NCI-H2196 treated with DMSO at 0.1 percent for 48 hours (cell line): ENCODE results near the gene CMTM4.
"Not testable (repeated sequence)": the region's sequence is repeated elsewhere in the genome, so short reads cannot be mapped to it uniquely, and the experiment has no call there.

Experiments
- DNase-seq: peaks from one replicate; lab custom pipeline; 2025; ENCODE audit not compliant: unreplicated experiment; lab: John Stamatoyannopoulos, UW

Gene CMTM4

DNA sequence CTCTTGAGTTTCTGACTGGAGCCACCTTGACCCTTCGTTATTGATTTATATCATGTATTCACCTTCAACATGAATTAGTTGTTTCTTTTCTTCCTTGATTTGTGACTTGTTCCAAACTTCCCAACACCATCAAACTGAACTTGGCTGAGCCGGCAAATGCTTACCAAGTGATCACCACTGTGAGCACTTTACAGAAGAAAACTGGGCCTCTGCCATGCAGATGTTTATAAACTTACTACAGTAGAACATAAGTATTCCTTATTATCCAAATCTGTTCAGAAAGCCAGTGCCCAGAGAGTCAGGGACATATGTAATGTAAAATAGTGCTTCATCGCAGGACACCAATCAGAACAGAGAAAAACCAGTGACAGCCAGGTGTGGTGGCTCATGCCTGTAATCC, 19.9 kb downstream of the CMTM4 start:
- DNase-seq: no peak

DNA sequence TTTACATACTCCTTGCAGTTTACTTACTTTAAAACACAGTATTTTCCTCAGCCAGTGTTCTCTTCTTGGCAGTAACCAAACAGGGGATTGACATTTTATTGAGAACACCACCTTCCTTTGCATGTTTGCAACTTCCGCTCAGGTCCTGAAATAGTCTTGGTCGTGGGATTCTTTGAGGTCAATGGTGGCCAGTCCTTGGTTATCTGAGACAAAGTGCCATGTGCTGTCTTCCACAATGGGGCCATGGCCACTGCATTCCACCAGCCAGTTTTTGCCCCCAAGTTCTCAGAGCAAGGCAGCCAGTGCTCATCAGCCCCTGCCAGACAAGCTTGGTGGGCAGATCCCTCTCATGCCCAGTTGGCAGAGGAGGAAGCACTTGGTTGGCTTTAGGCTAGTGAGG, 22.9 kb downstream of the CMTM4 start:
- DNase-seq: no peak

DNA sequence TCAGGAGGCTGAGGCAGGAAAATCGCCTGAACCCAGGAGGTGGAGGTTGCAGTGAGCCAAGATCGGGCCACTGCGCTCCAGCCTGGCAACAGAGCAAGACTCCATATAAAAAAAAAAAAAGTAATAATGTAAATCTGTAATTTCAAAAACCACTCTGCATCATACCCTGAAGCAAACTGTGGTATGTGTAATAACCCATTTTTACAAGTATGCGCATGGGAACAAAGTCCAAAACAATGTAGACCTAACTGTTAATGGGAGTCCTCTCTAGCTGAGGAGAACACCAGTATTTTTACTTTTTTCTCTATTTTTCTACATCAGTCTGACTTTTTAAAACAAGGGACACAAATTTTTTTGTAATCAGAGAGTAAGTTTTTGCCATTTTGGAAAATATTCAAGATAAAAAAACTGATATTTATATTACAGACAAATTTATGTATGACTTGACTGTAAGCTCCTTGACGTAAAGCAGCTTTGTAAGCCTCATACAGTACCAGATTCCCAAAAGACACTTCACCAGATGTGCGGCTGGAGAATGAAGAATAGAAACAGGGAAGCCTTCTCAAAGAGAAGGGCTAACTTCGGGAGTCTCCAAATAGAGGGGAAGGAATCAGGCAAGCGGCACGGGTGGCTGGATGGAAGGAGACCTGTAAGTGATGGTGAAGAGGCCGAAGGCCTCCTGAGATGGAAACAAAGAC, 25.7 kb downstream of the CMTM4 start:
- DNase-seq: no peak

DNA sequence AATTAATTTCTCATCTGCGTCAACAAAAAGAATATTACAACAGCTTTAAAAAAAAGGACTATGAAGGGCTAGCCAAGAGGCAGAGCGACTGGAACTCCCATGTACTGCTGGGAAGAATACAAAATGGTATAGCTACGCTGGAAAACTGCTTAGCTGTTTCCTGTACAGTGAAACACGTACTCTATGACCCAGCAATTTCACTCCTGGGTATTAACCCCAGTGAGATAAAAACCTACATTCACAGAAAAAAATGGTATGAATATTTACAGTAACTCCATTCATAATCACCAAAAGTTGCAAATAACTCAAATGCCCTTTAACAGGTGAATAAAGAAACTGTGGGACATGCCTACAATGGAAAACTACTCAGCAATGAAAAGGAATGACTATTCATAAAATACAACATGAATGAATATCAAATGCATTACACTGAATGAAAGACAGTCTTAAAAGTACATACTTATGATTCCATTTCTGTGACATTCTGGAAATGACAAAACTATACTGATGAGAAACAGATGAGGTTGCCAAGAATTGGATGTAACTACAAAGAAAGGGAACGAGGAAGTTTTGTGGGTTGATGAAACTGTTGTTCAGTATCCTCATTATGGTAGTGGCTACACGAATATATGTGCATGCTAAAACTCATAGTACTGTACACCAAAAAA, 27.6 kb downstream of the CMTM4 start:
- DNase-seq: no peak

DNA sequence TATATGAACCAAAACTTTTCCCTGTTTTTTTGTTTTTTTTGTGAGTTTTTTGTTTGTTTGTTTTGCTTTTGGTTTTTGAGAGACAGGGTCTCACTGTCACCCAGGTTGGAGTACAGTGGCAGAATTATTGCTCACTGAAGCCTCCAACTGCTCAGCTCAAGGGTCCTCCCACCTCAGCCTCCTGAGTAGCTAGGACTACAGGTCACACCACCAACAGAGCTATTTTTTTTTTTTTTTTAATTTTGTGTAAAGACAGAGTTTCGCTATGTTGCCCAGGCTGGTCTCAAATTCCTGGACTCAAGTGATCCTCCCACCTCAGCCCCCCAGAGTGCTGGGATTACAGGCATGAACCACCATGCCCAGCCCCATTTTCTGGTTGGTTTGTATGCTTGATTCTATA, 28.6 kb downstream of the CMTM4 start:
- DNase-seq: no peak

DNA sequence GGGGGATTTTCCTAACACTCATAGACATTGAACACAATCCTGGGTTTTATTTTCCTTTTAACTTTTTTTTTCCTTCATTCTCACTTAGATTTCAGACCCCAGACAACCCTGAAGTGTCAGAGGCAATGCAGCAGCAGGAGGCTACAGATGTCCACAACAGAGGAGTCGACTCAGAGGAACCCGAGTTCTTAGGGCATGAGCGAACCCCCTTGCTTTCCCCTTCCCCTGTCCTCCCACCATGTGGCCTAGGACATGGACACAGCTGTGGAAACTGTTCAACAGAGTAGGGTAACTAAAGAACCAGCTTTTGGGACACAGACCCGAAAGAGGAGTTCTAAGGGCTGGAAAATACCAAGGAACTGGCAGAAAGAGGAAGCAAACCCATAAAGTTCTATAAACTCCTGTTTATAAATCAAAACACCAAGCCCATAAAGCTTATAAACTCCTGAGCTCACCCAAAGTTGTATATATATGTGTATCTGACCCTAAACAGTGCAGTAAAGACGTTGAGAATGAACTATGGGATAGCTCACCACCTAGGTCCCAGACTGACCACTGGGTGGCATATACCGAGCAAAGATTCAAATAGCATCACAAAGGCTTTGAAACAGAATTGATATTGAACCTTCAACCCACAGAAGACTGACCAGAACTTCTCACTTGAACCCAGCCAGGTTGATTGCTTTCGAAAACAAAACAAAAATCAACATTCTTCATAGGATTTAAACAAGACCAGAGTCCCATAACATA, 33.9 kb downstream of the CMTM4 start:
- DNase-seq: no peak

DNA sequence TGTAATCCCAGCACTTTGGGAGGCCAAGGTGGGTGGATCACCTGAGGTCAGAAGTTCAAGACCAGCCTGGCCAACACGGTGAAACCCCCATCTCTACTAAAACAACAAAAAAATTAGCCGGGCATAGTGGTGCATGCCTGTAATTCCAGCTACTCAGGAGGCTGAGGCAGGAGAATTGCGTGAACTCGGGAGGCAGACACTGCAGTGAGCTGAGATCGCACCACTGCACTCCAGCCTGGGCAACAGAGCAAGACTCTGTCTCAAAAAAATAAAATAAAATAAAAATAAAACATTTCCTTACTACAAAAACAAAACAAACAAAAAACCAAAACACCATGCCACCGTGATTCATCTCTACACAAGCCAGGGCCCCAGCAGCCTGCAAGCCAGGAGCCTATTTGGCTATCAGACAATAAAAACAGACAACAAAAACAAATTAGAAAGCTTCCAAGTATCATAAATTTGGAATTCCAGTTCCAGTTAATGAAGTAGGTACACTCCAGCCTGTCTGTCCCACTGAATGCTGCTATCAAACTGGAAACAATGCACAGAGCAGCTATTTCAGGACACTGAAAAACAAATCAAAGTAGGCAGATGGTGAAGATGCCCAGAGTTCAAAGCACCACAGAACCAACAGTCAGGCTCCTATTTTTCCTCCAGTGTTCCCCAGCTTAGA, 34.7 kb downstream of the CMTM4 start:
- not testable (repeated sequence) for DNase-seq

DNA sequence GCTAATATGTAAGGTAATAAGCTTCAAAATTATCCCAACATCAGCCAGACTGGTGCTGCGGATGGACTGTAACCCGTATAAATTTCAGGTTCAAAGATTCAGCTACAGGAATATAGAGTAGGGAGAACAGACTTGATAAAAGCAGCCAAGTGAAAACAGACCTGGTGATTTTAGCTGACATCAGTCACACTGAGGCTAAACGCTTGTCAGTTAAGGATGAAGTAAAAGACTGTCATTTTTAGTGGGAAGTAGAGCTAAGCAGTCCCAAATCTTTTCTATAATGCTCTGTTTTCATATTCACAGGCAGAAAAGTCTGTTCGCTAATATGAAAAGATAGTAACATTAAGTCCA, 35.4 kb downstream of the CMTM4 start:
- DNase-seq: no peak

DNA sequence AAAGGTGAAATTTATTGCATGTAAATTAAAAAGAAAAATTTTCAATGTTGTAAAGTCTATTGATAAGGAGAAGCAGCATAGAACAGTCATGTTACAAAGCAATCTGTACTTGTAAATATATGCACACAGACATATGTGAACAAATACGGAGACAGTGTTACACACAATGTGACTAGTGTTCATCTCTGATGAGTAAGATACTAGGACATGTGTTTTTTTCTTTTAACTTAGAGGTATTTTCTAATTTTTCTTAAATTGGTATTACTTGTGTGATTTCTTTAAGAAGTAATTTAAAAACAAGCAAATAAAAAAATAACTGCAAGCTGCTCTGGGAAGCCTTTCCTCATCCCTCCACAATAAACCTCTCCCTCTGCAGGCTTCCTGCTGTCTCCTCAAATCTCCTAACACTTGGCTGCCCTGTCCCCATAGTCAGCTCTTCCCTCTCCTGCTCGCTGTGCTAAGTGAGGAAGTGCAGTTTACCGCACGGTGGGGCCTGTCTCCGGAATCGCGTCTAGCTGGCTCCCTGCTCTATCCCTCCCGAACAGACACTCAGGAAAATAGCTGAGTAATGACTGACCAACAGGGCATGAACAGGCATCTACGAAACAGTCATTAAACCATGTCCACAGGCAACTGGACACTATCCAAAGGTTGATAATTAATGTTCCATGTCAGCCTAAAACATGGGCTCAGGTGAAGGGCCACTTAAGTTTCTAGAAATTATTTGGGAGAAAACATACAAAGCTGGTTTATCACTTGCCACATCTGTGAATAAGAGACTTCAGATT, 35.9 kb downstream of the CMTM4 start:
- peak; percentile 36 for DNase-seq

DNA sequence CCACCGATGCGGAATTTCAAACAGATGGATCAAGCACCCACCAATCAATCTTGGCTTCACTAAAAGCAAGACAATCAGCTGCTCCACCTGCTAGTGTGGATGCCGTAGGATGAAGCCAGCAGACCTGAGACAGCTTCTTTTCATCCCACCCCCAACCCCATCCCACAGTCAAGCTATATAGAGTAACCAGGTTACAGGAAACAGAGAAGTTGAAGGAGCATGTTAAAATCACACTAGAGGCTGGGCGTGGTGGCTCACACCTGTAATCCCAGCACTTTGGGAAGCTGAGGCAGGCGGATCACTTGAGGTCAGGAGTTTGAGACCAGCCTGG, 37.7 kb downstream of the CMTM4 start:
- DNase-seq: no peak

DNA sequence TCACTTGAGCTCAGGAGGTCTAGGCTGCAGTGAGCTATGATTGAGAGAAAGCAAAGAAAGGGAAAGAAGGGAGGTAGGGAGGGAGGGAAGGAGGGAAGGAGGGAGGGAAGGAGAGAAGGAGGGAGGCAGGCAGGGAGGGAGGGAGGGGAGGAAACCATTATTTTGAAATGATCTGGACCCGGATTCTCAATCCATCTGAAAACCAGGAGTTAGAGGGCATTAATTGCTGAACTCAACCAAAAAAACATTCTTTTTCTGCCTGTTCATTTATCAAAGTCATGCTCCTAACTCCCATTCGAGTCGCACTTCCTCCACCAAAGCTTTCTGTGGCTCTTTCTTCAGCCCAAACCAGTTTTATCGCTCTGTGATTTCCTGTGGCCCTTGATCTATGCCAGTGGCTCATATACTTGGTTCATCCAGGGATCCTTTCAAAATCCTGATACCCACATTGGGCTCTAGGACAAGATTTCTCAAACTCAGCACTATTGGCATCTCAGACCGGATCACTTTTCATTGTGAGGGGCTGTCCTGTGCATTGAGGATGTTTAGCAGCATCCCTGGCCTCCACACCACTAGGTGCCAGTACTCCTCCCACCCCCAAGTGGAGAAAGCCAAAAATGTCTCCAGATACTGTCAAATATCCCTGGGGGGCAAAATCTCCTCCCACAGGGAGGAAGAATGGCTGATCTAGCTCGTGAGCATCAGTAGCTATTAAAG, 38.2 kb downstream of the CMTM4 start:
- DNase-seq: no peak

DNA sequence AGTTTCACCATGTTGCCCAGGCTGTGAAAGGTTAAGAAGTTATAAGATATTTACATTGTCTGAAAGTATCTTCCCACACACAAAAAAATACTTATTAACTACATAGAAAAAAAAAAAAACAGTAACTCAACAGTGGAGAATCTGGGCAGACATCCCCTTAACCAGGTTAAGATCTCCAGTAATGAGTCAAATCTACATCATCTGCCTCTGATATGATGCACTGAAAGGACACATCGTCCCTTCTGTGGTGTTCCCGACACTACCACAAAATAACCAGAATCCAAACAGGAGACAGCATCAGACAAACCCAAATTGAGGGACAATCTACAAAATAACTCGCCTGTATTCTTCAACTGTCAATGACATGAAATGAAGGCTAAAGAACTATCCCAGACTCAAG, 40.0 kb downstream of the CMTM4 start:
- DNase-seq: no peak

DNA sequence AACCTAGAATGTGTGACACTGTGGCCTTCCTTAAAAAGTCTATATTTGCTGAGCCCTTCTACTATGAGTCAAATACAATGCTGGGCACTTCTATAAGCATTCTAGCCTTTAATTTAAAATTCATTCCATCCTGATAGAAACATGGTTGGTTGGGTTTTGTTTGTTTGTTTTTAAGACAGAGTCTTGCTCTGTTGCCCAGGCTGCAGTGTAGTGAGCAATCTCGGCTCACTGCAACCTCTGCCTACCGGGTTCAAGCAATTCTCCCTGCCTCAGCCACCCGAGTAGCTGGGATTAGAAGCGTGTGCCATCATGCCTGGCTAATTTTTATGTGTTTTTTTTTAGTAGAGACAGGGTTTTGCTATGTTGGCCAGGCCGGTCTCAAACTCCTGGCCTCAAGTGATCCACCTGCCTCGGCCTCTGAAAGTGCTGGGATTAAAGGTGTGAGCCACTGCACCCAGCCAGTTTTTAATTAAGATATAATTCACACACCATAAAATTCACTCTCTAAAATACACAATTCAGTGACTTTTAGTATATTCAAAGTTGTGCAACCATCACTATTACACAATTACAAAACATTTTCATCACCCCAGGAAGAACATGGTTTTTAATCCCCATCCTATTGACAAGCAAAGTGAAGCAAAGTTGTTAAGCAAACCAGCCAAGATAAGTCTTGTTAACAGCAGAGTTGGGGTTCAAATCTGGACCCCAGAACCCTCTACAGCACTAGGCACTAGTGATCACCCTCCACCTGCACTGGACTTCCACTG, 42.8 kb downstream of the CMTM4 start:
- DNase-seq: no peak

DNA sequence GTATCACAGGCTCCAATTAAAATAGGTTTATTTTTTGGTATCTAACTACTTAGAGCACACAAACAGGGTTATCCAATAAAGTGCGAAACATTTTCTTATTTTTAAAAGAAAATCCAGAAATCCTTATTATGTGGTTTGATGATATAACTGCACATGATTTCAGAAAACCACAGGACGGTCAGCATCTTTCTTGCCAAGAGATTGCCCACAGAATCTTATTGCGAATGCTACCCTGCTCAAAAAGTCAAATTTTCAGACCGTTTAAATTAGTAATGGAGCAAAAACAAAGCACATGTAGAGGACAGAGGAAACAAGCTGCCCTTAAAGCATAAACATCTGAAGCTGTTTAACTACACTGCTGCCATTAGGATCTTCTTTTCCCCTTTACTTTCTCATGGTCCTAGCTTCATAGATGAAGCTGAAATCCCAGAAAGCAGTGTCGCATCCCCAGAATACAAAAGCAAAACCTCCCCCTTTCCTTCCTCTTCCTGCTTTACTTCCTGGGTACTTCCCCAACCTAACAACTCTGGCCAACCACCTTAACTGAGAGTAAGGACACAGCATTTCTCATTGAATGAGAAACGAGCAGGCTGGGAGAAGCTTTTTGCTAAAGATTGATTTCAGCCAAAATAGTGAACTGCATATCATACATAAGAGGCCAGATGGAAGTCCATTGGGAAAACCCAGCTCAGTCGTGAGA, 43.7 kb downstream of the CMTM4 start:
- no peak for DNase-seq

DNA sequence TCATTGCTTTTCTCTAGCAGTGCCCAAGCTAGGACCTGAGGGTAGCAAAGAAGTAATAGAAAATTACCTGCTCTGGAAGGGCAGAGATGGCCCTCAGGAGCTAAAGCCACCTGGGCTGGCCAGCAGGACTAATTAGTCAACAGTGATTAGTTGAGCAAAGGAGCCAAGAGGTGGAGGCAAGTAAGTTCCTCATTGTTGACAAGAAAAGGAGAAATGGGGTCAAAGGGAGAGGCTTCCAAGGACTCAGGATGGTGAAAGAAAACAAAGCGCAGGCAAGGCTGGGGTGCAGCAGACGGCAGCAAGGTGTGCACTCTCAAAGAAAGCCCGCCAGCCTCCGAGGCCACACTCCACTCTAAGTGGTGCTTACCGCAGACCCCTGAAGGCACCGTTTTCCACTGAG, 44.6 kb downstream of the CMTM4 start:
- DNase-seq: no peak

DNA sequence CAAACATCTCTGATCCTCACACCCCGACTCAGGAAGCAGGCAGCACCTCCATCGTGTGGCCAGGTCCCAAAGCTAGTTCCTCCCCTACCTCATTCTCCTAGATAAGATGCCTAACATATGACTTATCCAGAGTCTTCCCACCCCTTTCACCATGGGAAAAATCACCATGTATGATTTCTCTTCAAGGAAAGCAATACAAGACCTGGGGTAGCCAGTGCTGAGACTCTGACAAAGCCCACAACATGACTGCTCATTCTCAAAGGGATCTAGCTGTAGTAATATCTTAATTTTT, 45.1 kb downstream of the CMTM4 start:
- no peak for DNase-seq

DNA sequence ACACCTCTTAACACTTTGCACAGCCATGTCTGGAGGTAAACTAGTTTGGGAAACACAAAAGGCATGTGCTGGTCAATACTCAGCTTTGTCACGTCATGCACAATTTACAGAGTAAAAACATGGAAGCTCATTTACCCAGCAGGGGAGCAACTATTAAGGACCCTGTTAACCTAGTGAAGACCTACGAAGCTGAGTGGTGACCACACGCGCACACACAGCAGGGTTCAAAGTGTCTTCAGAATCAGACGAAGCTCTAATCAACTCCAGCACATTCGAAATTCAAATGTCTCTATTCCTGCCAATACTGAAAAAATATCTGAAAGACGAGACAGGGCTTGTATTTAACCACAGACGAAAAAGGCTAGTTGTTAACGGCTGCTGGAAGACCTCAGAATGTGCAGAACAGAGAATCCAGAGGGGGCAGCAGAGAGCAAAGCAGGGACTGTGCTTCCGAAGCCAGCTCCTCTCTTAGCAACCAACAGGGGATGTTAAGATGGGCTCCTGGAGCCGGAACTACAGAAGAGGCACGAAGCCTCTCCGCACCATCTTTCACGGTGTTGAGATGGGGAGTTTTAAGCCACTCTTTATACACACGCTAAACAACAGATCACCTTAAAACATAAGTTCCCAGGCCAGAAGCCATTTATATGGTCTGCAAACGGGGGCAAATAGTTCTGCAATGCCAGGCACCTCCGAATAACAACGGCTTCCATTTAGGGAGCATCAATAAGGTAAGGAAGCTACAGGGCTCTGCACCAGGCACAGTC, 45.7 kb downstream of the CMTM4 start:
- peak; percentile 34 for DNase-seq

DNA sequence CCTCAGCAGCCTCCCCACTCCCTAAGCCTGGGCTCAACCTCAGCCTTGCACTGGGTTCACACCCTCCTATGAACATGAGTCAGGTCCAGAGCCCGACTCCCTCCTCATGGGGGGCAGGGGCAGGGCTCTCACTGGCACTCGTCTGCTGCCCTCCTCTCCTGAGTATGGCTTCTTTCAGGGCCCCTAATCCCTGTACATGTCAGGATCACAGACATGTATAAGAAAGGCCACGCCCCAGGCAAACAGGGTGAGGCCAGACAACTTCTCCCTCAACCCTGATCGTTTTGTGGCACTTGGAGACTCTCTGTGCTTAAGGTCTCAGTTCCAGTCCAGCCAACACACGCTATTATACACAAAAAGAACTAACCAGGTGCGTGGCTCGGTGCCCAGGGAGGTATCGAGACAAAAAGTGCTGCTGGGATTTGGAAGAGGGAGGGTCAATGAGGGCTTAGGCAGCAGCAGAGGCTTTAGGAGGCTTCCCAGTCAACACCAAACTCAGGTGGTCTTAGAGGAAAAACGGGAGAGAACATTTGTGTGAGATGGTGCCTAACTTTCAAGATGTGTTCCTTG, 46.8 kb downstream of the CMTM4 start:
- no peak for DNase-seq
